Activated B cell treated with CpG ODN at 0.5 μM for 24 hours (primary cell): ENCODE data around the gene TMTC3. TPM values are rescaled to one million over a fixed set of nuclear protein-coding genes. Genes with fewer than 3 reads are reported as not detected.

ENCODE experiments used
- ATAC-seq: fragments of 200-7000 bp; cut with Tn5 transposase; one replicate; pipeline ENCODE4 v1.10.0; 2021; ENCODE audit warnings: low read depth, mild to moderate bottlenecking, moderate library complexity
- CTCF ChIA-PET: fragments of 350-600 bp; sonication (Branson Sonifier 250); formaldehyde crosslinking; loops from one replicate; lab custom pipeline; 2021; ENCODE audit warnings: antibody characterized with exemption; lab: Charles Lee
- POLR2A ChIA-PET: fragments of 350-600 bp; sonication (Branson Sonifier 250); formaldehyde crosslinking; loops from one replicate; lab custom pipeline; 2021; ENCODE audit warnings: antibody characterized with exemption; lab: Charles Lee
- DNase-seq: peaks from one replicate; pipeline ENCODE4 v3.0.0; 2022
- H3K27ac Mint-ChIP-seq: one replicate; pipeline ENCODE4 v1.8.0; 2020; ENCODE audit warnings: mixed read lengths
- H3K27me3 Mint-ChIP-seq: one replicate; pipeline ENCODE4 v1.8.0; 2021; ENCODE audit warnings: mixed read lengths
- H3K36me3 Mint-ChIP-seq: one replicate; pipeline ENCODE4 v1.8.0; 2021; ENCODE audit warnings: low read depth, mixed read lengths
- H3K4me1 Mint-ChIP-seq: one replicate; pipeline ENCODE4 v1.8.0; 2021; ENCODE audit warnings: mixed read lengths
- H3K4me3 Mint-ChIP-seq: one replicate; pipeline ENCODE4 v1.8.0; 2020; ENCODE audit warnings: mild to moderate bottlenecking, mixed read lengths
- H3K9me3 Mint-ChIP-seq: one replicate; pipeline ENCODE4 v1.8.0; 2020; ENCODE audit warnings: mixed read lengths
- CTCF ChIP-seq: fragments of 200-600 bp; IDR thresholded peaks from one replicate; pipeline ENCODE4 v1.8.0; 2022; ENCODE audit warnings: antibody characterized with exemption, mild to moderate bottlenecking
- intact Hi-C: fragments of 100-400 bp; cut with micrococcal nuclease; formaldehyde crosslinking; loops from one replicate; pipeline ENCODE4 v1.15.1; 2024
- total RNA-seq: library from RNA; stranded (reverse); gene quantifications from 2 replicates; pipeline ENCODE4 v1.2.3, GENCODE V29; 2022

The TMTC3 gene
- total RNA-seq, 1 donor from 2014 or later: 7.4 TPM

GRCh38 chr12:88181881-88182280, 39.8 kb downstream of the TMTC3 start:
- Mint-ChIP-seq H3K4me3 (no peak overlapping the region), H3K36me3 (peaks cover 69% of the 10 kb centered on the region), H3K27me3 (no peaks in the 10 kb centered on the region), H3K27ac (no peak overlapping the region), H3K4me1 (no peaks in the 10 kb centered on the region), H3K9me3 (peaks cover 6% of the 10 kb centered on the region)
- DNase-seq (no peak), ATAC-seq (no peak)
- ChIA-PET POLR2A (no interaction called here), CTCF (no interaction called here)
- intact Hi-C loops: no loop called here
- no peak for TF ChIP-seq CTCF

- TF ChIP-seq CTCF: no peak
- Mint-ChIP-seq H3K27ac (no peak overlapping the region), H3K9me3 (peaks cover 6% of the 10 kb centered on the region), H3K4me1 (no peaks in the 10 kb centered on the region), H3K27me3 (no peaks in the 10 kb centered on the region), H3K36me3 (peaks cover 66% of the 10 kb centered on the region), H3K4me3 (no peak overlapping the region)
- intact Hi-C loops: no loop called here
- ChIA-PET POLR2A (no interaction called here), CTCF (no interaction called here)
- no peak for DNase-seq
- no peak for ATAC-seq
Observed at GRCh38 chr12:88182416-88182815, 40.3 kb downstream of the TMTC3 start.

- no peak for TF ChIP-seq CTCF
- H3K4me1 Mint-ChIP-seq: no peaks in the 10 kb centered on the region
- no peaks in the 10 kb centered on the region for H3K27me3 Mint-ChIP-seq
- H3K36me3 Mint-ChIP-seq: peaks cover 53% of the 10 kb centered on the region
- ATAC-seq: no peak
- H3K27ac Mint-ChIP-seq: no peak overlapping the region
- POLR2A ChIA-PET: no interaction called here
- no peak overlapping the region for H3K4me3 Mint-ChIP-seq
- CTCF ChIA-PET: no interaction called here
- H3K9me3 Mint-ChIP-seq: peaks cover 6% of the 10 kb centered on the region
- no peak for DNase-seq
- intact Hi-C loops: no loop called here
Observed at GRCh38 chr12:88184196-88184595, 42.1 kb downstream of the TMTC3 start.

GRCh38 chr12:88185279-88185678, 43.2 kb downstream of the TMTC3 start:
- no peak for ATAC-seq
- ChIA-PET CTCF (no interaction called here), POLR2A (no interaction called here)
- Mint-ChIP-seq H3K27ac (no peak overlapping the region), H3K4me1 (no peaks in the 10 kb centered on the region), H3K36me3 (peaks cover 44% of the 10 kb centered on the region), H3K27me3 (no peaks in the 10 kb centered on the region), H3K9me3 (peaks cover 6% of the 10 kb centered on the region), H3K4me3 (no peak overlapping the region)
- no peak for TF ChIP-seq CTCF
- DNase-seq: no peak
- intact Hi-C loops: no loop called here

GRCh38 chr12:88185988-88186387, 43.9 kb downstream of the TMTC3 start:
- POLR2A ChIA-PET: no interaction called here
- intact Hi-C loops: no loop called here
- Mint-ChIP-seq H3K4me3 (no peak overlapping the region), H3K27me3 (no peaks in the 10 kb centered on the region), H3K27ac (no peak overlapping the region), H3K4me1 (no peaks in the 10 kb centered on the region), H3K9me3 (peaks cover 6% of the 10 kb centered on the region), H3K36me3 (peaks cover 41% of the 10 kb centered on the region)
- DNase-seq: no peak
- no peak for ATAC-seq
- CTCF ChIA-PET: no interaction called here
- TF ChIP-seq CTCF: no peak
